Uterus (tissue), 4 donors: ENCODE measurements around the gene ZNF813. TPM values are rescaled to one million over a fixed set of nuclear protein-coding genes. Genes with fewer than 3 reads are reported as not detected.

Experiments
- DNase-seq, 2 donors: peaks; one replicate each; pipeline ENCODE4 v3.0.0-alpha.2; 2019 to 2020
- H3K27ac ChIP-seq, 2 donors: fragments of 200-600 bp; sonication (generic); 1 replicate in 1 of 2; 2 replicates in 1 of 2; pipeline ENCODE4 v1.5.1; 2016 to 2018
- H3K27me3 ChIP-seq, 2 donors: fragments of 200-600 bp; sonication (generic); one replicate each; pipeline ENCODE4 v1.5.1; 2018 to 2019; ENCODE audit warnings: control low read depth in 1 of 2
- H3K36me3 ChIP-seq, 2 donors: fragments of 200-600 bp; sonication (generic); one replicate each; pipeline ENCODE4 v1.5.1; 2019; ENCODE audit warnings: control low read depth in 1 of 2
- H3K4me1 ChIP-seq, 2 donors: fragments of 200-600 bp; sonication (generic); one replicate each; pipeline ENCODE4 v1.5.1; 2018 to 2019; ENCODE audit warnings: control low read depth in 1 of 2
- H3K4me3 ChIP-seq, 2 donors: fragments of 200-600 bp; sonication (generic); 1 replicate in 1 of 2; 2 replicates in 1 of 2; pipeline ENCODE4 v1.5.1; 2018 to 2019; ENCODE audit warnings: mild to moderate bottlenecking in 1 of 2
- H3K9me3 ChIP-seq, 2 donors: fragments of 200-600 bp; sonication (generic); one replicate each; pipeline ENCODE4 v1.5.1; 2019; ENCODE audit warnings: control low read depth in 1 of 2
- CTCF ChIP-seq, 4 experiments: fragments of 200-600 bp in 2 of 4; fragments of 450-650 bp in 2 of 4; sonication (generic) in 2 of 4; IDR thresholded peaks; one replicate each; pipeline ENCODE4 v1.5.1; 2016 to 2019; ENCODE audit warnings: antibody characterized with exemption in 4 of 4, mild to moderate bottlenecking in 2 of 4, moderate library complexity in 1 of 4
- POLR2A ChIP-seq, 2 donors: fragments of 450-650 bp; IDR thresholded peaks; one replicate each; pipeline ENCODE4 v1.6.1; 2016; ENCODE audit warnings: antibody characterized with exemption in 2 of 2, mild to moderate bottlenecking in 1 of 2, moderate library complexity in 1 of 2
- intact Hi-C: fragments of 100-400 bp; cut with DNase I; formaldehyde crosslinking; loops from one replicate; pipeline ENCODE4 v1.15.1; 2023; ENCODE audit warnings: low total_unique reads
- total RNA-seq, 4 donors: library from RNA; depleted of rRNA in 3 of 4; stranded (reverse); fragments of >200 nt in 3 of 4; gene quantifications; one replicate each; pipeline versions ENCODE4 v1.1.0 to v1.2.4, GENCODE V29; 2014 to 2023
- donor health status: DM: yes; HTN: yes; CAD: no.

Gene ZNF813
- total RNA-seq, 4 donors from 2014 or later = 1.8 to 10.8 (median 6.7) TPM

DNA sequence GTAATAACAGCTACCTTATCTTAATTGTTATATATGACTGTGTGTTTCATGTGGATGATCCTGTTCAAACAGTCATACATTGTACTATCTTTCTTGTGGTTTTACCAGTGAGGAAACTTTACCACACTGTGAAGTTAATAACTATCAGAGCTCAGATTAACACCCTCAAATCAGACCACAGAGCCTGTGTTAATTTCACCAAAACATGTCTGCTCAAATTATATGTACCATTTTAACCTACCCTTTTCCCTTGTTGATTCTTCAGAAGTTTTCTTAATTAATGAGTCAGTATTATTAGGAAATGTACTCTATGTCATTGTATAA lies 68.7 kb downstream of the ZNF813 start:
- Histone ChIP-seq H3K27ac (no peak overlapping the region), H3K4me3 (no peak overlapping the region), H3K4me1 (no peaks in the 10 kb centered on the region), H3K36me3 (no peaks in the 10 kb centered on the region), H3K9me3 (no peaks in the 10 kb centered on the region), H3K27me3 (no peaks in the 10 kb centered on the region)
- DNase-seq = no peak
- TF ChIP-seq POLR2A (IDR thresholded peaks at IDR 0.05) (no peak), CTCF (IDR thresholded peaks at IDR 0.05) (no peak)
- intact Hi-C loops = no loop called here

- intact Hi-C loops = no loop called here
- Histone ChIP-seq H3K4me3 (peak overlapping the region; percentile 52 to 56), H3K4me1 (no peaks in the 10 kb centered on the region), H3K9me3 (no peaks in the 10 kb centered on the region), H3K36me3 (no peaks in the 10 kb centered on the region), H3K27me3 (no peaks in the 10 kb centered on the region), H3K27ac (peak overlapping the region; percentile 73 to 77)
- TF ChIP-seq POLR2A (IDR thresholded peaks at IDR 0.05) (no peak), CTCF (IDR thresholded peaks at IDR 0.05) (no peak)
- DNase-seq = no peak
These were observed 69.6 kb downstream of the ZNF813 start for GRCh38 chr19:53537121-53537520.

DNA sequence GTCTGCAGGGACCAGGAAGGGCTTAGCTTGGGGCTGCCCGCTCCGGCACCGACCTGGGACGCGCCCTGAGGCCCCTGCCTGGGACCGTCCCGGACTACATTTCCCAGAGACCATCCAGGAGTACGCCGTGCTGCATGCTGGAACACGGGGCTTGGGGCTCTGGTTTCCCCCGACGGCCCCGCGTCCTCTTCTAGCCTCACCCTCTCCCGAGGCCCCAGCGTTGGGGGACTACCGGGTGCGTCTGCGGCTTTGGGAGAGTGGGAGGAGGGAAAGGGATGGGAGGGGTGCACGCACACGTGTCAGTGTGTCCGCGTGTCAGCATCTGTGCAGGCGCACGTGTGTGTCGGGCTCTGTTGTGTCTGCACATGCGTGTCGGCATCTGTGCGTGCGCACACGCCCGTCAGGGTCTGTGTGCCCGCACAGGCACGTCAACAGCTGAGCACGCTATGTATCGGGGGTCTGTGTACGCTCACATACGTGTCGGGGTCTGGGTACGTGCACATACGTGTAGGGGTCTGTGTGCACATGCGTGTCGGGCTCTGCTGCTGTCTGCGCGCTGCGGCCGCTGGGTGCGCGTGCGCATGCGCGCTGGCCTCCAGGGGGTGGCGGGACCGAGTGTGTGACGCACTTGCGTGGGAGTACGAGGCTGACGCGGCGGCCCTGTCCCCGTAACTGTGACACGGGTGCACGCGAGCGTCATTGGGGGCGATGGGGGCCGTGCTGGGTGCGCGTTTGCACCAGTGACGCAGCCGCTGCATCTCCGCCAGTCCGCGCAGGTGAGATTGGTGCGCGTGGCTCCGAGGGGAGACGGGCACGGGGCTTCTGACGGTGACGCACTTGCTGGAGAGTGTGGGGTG lies 70.2 kb downstream of the ZNF813 start, which contains the start of gene ZNF331:
TSS of gene ZNF331 (plus strand) at position 625 of the 857 bp plus-strand sequence. CDS start 31,232 bp downstream, outside the sequence.
- Histone ChIP-seq H3K27ac (peak within 1 kb of the TSS; percentile 73 to 77), H3K9me3 (no peaks in the 10 kb centered on the region), H3K36me3 (no peaks in the 10 kb centered on the region), H3K27me3 (no peaks in the 10 kb centered on the region), H3K4me1 (no peaks in the 10 kb centered on the region), H3K4me3 (peak within 1 kb of the TSS; percentile 52 to 56)
- peak; percentile 69 to 81 for DNase-seq
- intact Hi-C loops = no loop called here
- TF ChIP-seq CTCF (IDR thresholded peaks at IDR 0.05) (peak in 2 of 4 experiments; percentile 53 to 69), POLR2A (IDR thresholded peaks at IDR 0.05) (peak in 1 of 2 donors; percentile 75)

DNA sequence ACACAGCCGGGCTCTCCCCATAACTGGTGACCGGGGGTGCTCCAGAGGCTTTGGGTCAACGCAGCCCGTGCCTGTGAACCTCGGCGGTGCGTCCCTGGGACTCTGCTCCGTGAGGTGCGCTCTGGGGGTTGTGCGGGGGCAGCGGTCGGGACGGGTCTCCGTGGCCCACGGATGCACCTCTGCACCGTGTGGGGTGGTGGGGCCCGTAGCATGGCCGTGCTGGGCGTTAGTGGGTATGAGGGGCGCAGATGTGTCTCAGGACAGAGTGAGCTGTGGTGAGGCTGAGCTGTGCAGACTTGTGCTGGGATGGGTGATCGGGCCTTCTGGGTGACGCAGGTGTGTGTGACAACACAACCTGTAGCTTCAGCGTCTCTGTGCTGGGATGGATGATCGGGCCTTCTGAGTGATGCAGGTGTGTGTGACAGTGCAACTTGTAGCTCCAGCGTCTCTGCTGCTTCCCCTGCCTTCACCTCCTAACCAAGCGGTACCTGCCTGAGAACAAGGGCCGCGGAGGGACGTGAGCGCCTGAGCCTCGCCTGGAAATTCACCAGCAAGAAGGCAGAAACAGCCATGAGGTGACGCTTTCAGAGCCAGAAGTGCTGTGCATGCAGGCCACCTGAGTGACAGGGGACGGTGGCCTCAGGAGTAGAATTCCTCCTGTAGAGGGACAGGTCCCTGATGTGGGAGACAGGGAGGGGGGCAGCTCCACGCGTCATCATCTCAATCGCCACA lies 71.0 kb downstream of the ZNF813 start:
- peak overlapping the region; percentile 66 to 77 for H3K27ac ChIP-seq
- no peaks in the 10 kb centered on the region for H3K36me3 ChIP-seq
- peak overlapping the region; percentile 52 to 56 for H3K4me3 ChIP-seq
- H3K9me3 ChIP-seq = no peaks in the 10 kb centered on the region
- DNase-seq = no peak
- intact Hi-C loops = no loop called here
- no peaks in the 10 kb centered on the region for H3K27me3 ChIP-seq
- TF ChIP-seq POLR2A (IDR thresholded peaks at IDR 0.05) = no peak
- no peak for TF ChIP-seq CTCF (IDR thresholded peaks at IDR 0.05)
- no peaks in the 10 kb centered on the region for H3K4me1 ChIP-seq

DNA sequence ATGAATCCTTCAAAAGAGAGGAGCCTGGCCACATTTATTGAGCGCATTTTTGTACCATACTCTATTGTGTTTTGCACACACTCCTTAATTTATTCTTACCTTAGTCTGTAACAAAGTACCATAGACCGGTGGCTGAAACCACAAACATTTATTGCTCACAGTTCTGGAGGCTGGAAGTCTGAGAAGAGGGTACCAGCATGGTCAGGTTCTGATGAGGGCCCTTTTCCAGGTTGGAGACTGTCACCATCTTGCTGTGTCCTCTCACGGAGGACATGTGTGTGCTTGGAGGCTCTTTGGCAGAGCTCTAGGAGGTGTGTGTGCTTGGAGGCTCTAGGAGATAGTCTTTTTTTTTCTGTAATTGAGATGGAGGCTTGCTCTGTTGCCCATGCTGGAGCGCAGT lies 72.6 kb downstream of the ZNF813 start:
- Histone ChIP-seq H3K27me3 (no peaks in the 10 kb centered on the region), H3K9me3 (no peaks in the 10 kb centered on the region), H3K4me1 (no peaks in the 10 kb centered on the region), H3K36me3 (no peaks in the 10 kb centered on the region), H3K27ac (no peak overlapping the region), H3K4me3 (no peak overlapping the region)
- intact Hi-C loops = no loop called here
- no peak for DNase-seq
- TF ChIP-seq POLR2A (IDR thresholded peaks at IDR 0.05) = no peak
- TF ChIP-seq CTCF (IDR thresholded peaks at IDR 0.05) = no peak
